Caco-2 (cell line): ENCODE results near the gene PAN2. TPM values are rescaled to one million over a fixed set of nuclear protein-coding genes. Genes with fewer than 3 reads are reported as not detected.

ENCODE experiments used
- BruUV-seq: library from RNA; stranded (reverse); fragments of 400-500 nt; replicated peaks from 2 replicates; lab custom pipeline; 2021; lab: Mats Ljungman, UMichigan
- CTCF ChIA-PET: fragments of 300-600 bp; sonication (Branson Sonifier 250); formaldehyde crosslinking; loops from one replicate; lab custom pipeline; 2022; ENCODE audit warnings: antibody characterized with exemption; lab: Charles Lee
- POLR2A ChIA-PET: fragments of 300-600 bp; sonication (Branson Sonifier 250); formaldehyde crosslinking; loops from one replicate; lab custom pipeline; 2022; ENCODE audit warnings: antibody characterized with exemption; lab: Charles Lee
- DNase-seq, 2 experiments: peaks; one replicate each; pipeline versions ENCODE4 v3.0.0 to v3.0.0-alpha.2; 2020 to 2022
- H3K27me3 ChIP-seq: replicated peaks from 2 replicates; pipeline ENCODE4 v1.6.0; 2011; ENCODE audit warnings: low read length; ENCODE audit not compliant: control insufficient read depth, insufficient read depth
- H3K36me3 ChIP-seq: 2 replicates; pipeline ENCODE4 v1.5.1; 2011; ENCODE audit warnings: low read length; ENCODE audit not compliant: control insufficient read depth, insufficient read depth
- H3K4me1 ChIP-seq: fragments of 250-450 bp; sonication (Bioruptor Pico); 2 replicates; pipeline ENCODE4 v1.5.1; 2020; ENCODE audit warnings: mild to moderate bottlenecking
- H3K4me3 ChIP-seq: 2 replicates; pipeline ENCODE4 v1.5.1; 2011; ENCODE audit warnings: low read depth, mild to moderate bottlenecking, control low read depth, low read length
- H3K9me3 ChIP-seq: fragments of 250-450 bp; sonication (Bioruptor Pico); 2 replicates; pipeline ENCODE4 v1.5.1; 2020; ENCODE audit warnings: mild to moderate bottlenecking, moderate library complexity
- H3K27ac Mint-ChIP-seq: one replicate; pipeline ENCODE4 v1.8.0; 2022; ENCODE audit warnings: mixed read lengths; ENCODE audit not compliant: unreplicated experiment
- H3K27me3 Mint-ChIP-seq: one replicate; pipeline ENCODE4 v1.8.0; 2022; ENCODE audit warnings: mixed read lengths; ENCODE audit not compliant: insufficient read depth, unreplicated experiment
- H3K36me3 Mint-ChIP-seq: one replicate; pipeline ENCODE4 v1.8.0; 2022; ENCODE audit warnings: mild to moderate bottlenecking, mixed read lengths; ENCODE audit not compliant: insufficient read depth, unreplicated experiment
- H3K4me1 Mint-ChIP-seq: one replicate; pipeline ENCODE4 v1.8.0; 2022; ENCODE audit warnings: low read depth, mixed read lengths; ENCODE audit not compliant: unreplicated experiment
- H3K4me3 Mint-ChIP-seq: one replicate; pipeline ENCODE4 v1.8.0; 2022; ENCODE audit warnings: mild to moderate bottlenecking, moderate library complexity, mixed read lengths; ENCODE audit not compliant: unreplicated experiment
- H3K9me3 Mint-ChIP-seq: one replicate; pipeline ENCODE4 v1.8.0; 2022; ENCODE audit warnings: mixed read lengths; ENCODE audit not compliant: unreplicated experiment
- intact Hi-C: fragments of 100-400 bp; cut with micrococcal nuclease; formaldehyde crosslinking; loops from one replicate; pipeline ENCODE4 v1.10.0; 2022; ENCODE audit not compliant: unreplicated experiment
- total RNA-seq: library from RNA; stranded (reverse); gene quantifications from 2 replicates; pipeline ENCODE4 v1.2.3, GENCODE V29; 2022
- TF ChIP-seq, protein P1 (sequence below), 2 experiments: fragments of 200-600 bp in 1 of 2; IDR thresholded peaks; 1 replicate in 1 of 2; 2 replicates in 1 of 2; pipeline versions ENCODE4 v1.5.1 to v1.8.0; 2011 to 2022; ENCODE audit warnings: antibody characterized with exemption in 1 of 2, control low read depth in 1 of 2, inconsistent platforms in 1 of 2, low read depth in 1 of 2, low read length in 1 of 2, mild to moderate bottlenecking in 1 of 2, moderate library complexity in 1 of 2; ENCODE audit not compliant: insufficient read depth in 1 of 2, severe bottlenecking in 1 of 2, unreplicated experiment in 1 of 2

PAN2 gene
- total RNA-seq, 1 experiment from 2014 or later: 30.0 TPM

GRCh38 chr12:56304276-56304675 lies 29.5 kb downstream of the PAN2 start:
- H3K27me3 Mint-ChIP-seq: no peaks in the 10 kb centered on the region
- Histone ChIP-seq H3K4me1 (peaks cover 10% of the 10 kb centered on the region), H3K27me3 (no peaks in the 10 kb centered on the region), H3K36me3 (no peaks in the 10 kb centered on the region), H3K4me3 (no peak overlapping the region), H3K9me3 (no peaks in the 10 kb centered on the region)
- H3K4me1 Mint-ChIP-seq: peaks cover 9% of the 10 kb centered on the region
- TF ChIP-seq, protein P1, sequence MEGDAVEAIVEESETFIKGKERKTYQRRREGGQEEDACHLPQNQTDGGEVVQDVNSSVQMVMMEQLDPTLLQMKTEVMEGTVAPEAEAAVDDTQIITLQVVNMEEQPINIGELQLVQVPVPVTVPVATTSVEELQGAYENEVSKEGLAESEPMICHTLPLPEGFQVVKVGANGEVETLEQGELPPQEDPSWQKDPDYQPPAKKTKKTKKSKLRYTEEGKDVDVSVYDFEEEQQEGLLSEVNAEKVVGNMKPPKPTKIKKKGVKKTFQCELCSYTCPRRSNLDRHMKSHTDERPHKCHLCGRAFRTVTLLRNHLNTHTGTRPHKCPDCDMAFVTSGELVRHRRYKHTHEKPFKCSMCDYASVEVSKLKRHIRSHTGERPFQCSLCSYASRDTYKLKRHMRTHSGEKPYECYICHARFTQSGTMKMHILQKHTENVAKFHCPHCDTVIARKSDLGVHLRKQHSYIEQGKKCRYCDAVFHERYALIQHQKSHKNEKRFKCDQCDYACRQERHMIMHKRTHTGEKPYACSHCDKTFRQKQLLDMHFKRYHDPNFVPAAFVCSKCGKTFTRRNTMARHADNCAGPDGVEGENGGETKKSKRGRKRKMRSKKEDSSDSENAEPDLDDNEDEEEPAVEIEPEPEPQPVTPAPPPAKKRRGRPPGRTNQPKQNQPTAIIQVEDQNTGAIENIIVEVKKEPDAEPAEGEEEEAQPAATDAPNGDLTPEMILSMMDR (IDR thresholded peaks at IDR 0.05; ENCODE audit: insufficient read depth in 1 of 2, low read depth in 1 of 2, low read length in 1 of 2, severe bottlenecking in 1 of 2, unreplicated experiment in 1 of 2): no peak
- no peak overlapping the region for H3K27ac Mint-ChIP-seq
- peaks cover 39% of the 10 kb centered on the region for H3K36me3 Mint-ChIP-seq
- ChIA-PET POLR2A (no interaction called here), CTCF (no interaction called here)
- intact Hi-C loops: no loop called here
- no peak for DNase-seq
- no TSS peak for BruUV-seq
- H3K9me3 Mint-ChIP-seq: no peaks in the 10 kb centered on the region
- H3K4me3 Mint-ChIP-seq: no peak overlapping the region

DNA sequence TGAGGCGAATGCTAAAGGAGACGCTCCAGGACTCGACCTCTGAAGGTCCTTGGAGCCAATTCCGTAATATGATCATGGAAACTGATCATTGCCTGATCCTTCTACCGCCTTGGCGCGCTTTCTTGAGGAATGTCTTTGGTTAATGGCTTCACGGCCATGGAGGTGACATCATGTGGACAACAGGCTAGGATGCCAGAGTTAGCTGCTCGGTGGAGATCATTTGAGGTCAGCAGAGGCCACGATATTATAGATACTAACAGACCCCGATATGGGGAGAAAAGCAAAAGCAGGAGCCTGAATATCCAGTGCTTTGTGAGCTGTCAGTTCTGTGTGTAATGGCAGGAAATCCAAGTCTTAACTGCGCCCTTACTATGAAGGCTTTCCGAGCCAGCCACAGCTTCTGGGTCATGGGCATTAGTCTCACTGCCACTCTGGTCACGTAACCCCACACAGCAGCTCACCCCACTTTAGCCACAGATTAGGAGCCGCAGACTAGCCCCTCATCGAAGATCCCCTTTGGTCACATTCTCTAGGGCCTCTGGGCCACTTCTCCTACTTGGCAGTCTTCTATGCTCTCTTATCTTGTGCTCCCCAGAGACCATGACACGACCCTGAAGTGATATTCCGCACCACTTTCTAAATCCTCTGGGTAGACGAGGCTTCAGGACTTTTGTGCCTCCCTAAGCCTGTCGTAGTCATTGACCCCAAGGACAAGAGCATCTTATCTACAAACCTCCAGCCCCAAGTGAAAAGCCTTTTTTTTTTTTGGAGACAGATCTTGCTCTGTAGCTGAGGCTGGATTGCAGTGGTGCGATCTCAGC lies 32.9 kb downstream of the PAN2 start:
- peak overlapping the region; percentile 94 for H3K4me3 Mint-ChIP-seq
- CTCF ChIA-PET: interaction anchor here (0.6 to 1.0 kb wide), 4 partner anchors 79 to 256 kb away, joined by 4 to 8 read pairs (median 4); partner anchors contain the start of genes RNF41 and ZC3H10
- intact Hi-C loops: loop anchor here (1.0 to 2.0 kb wide), 5 partner anchors 10 to 110 kb away; partner anchors contain the start of genes COQ10A and SLC39A5

More for the DNA sequence above, 32.9 kb downstream of the PAN2 start:
- BruUV-seq: TSS peak; percentile 96
- DNase-seq: no peak
- Histone ChIP-seq H3K9me3 (no peaks in the 10 kb centered on the region), H3K4me3 (peak overlapping the region; percentile 39), H3K27me3 (no peaks in the 10 kb centered on the region), H3K36me3 (no peaks in the 10 kb centered on the region), H3K4me1 (peaks cover 10% of the 10 kb centered on the region)
- Mint-ChIP-seq H3K4me1 (peaks cover 17% of the 10 kb centered on the region), H3K27ac (peak overlapping the region; percentile 95), H3K36me3 (peaks cover 63% of the 10 kb centered on the region), H3K27me3 (no peaks in the 10 kb centered on the region), H3K9me3 (no peaks in the 10 kb centered on the region)
- POLR2A ChIA-PET: interaction anchor here (0.5 to 0.8 kb wide), 3 partner anchors 9 to 176 kb away, joined by 3 read pairs; no protein-coding TSS in a partner anchor
- TF ChIP-seq, protein P1 (IDR thresholded peaks at IDR 0.05; ENCODE audit: insufficient read depth in 1 of 2, low read depth in 1 of 2, low read length in 1 of 2, severe bottlenecking in 1 of 2, unreplicated experiment in 1 of 2): no peak
